GM23248 (cell line): ENCODE measurements around the gene ANXA5.

Source experiments
- EZH2 ChIP-seq: fragments of 200-600 bp; sonication (generic); IDR thresholded peaks from 2 replicates; pipeline ENCODE4 v1.6.1; 2018; ENCODE audit warnings: antibody characterized with exemption, mild to moderate bottlenecking; ENCODE audit not compliant: insufficient read depth, poor library complexity, severe bottlenecking
- EZH2phosphoT487 ChIP-seq: fragments of 200-600 bp; sonication (generic); IDR thresholded peaks from 2 replicates; pipeline ENCODE4 v1.6.1; 2018; ENCODE audit warnings: antibody characterized with exemption, moderate library complexity, mild to moderate bottlenecking, low read depth; ENCODE audit not compliant: insufficient read depth

GRCh38 chr4:121676345-121677075 lies 20.3 kb downstream of the ANXA5 start:
- TF ChIP-seq EZH2, result no peak
- TF ChIP-seq EZH2phosphoT487, result no peak
